ENCODE measurements around the gene CD34. TPM values are rescaled to one million over a fixed set of nuclear protein-coding genes. Genes with fewer than 3 reads are reported as not detected.

The CD34 gene
- total RNA-seq, 1 experiment from 2014 or later: 0.04 TPM

DNA sequence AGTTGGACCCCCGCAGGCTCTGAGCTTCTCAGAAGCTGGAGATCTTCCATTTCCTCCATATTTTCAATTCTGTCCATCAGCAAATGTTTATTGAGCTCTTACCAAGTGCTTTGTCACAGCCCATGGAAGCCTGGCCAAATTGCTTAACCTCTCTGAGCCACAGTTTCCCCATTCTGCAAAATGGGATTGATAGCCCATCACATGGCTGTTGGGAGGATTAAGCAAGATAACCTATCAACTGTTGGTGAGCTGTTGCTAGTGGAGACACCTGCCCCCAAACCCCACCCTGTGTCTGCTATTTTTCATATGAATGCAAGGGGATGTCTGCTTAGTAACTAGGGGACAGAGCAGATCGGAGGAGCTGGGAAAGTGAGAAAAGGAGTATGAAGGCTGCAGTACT lies 38.3 kb downstream of the CD34 start:
- H2AFZ ChIP-seq (ENCODE audit: low read length): no peak overlapping the region; the same call in 1 of the 2 replicates
- H3K27me3 ChIP-seq (ENCODE audit: low read length): no peaks in the 10 kb centered on the region
- H3K4me2 ChIP-seq (ENCODE audit: low read depth, low read length, poor library complexity, severe bottlenecking): peak overlapping the region; percentile 91
- DNase-seq: peak; percentile 68
- peak overlapping the region; percentile 96 for H3K27ac ChIP-seq (ENCODE audit: low read length)
- no peaks in the 10 kb centered on the region for H3K9me2 ChIP-seq (replicated peaks; ENCODE audit: insufficient read depth, low read length)
- H3K9me3 ChIP-seq (ENCODE audit: low read length): no peaks in the 10 kb centered on the region
- peak overlapping the region; percentile 60 for H3K4me3 ChIP-seq (ENCODE audit: low read length)
- H4K20me1 ChIP-seq (ENCODE audit: insufficient read depth, low read depth, low read length): no peaks in the 10 kb centered on the region
- no peaks in the 10 kb centered on the region for H3K36me3 ChIP-seq (ENCODE audit: insufficient read depth, low read length)
- H3K4me1 ChIP-seq (ENCODE audit: low read length): peaks cover 78% of the 10 kb centered on the region
- peak overlapping the region; percentile 73 for H3K9ac ChIP-seq (ENCODE audit: low read length)
- H3K79me2 ChIP-seq (ENCODE audit: low read length): peaks cover 21% of the 10 kb centered on the region

DNA sequence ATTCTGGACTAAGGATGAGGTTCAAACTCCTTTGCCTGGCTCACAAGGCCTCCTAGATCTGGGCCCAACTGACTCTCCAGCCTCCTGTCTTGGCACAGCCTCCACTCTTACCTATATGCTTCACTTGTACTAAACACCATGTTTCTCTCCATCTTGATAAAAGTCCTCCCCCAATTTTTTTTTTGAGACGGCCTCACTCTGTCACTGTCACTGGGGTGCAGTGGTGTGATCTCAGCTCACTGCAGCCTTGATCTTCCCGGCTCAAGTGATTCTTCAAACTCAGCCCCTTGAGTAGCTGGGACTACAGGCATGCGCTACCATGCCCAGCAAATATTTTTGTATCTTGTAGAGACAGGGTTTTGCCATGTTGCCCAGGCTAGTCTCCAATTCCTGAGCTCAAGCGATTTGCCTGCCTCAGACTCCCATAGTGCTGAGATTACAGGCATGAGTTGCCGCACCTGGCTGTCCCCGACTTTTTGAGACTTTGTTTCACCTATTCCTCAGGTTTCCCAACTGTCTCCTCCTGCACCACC lies 39.7 kb downstream of the CD34 start:
- Histone ChIP-seq H3K9me3 (ENCODE audit: low read length) (no peaks in the 10 kb centered on the region), H3K4me2 (ENCODE audit: low read depth, low read length, poor library complexity, severe bottlenecking) (peak overlapping the region; percentile 91), H3K4me1 (ENCODE audit: low read length) (peaks cover 87% of the 10 kb centered on the region), H3K79me2 (ENCODE audit: low read length) (peaks cover 35% of the 10 kb centered on the region), H3K27ac (ENCODE audit: low read length) (peak overlapping the region; percentile 96), H4K20me1 (ENCODE audit: insufficient read depth, low read depth, low read length) (no peaks in the 10 kb centered on the region), H3K27me3 (ENCODE audit: low read length) (no peaks in the 10 kb centered on the region), H2AFZ (ENCODE audit: low read length) (peak overlapping the region; percentile 65), H3K4me3 (ENCODE audit: low read length) (peak overlapping the region; percentile 38), H3K36me3 (ENCODE audit: insufficient read depth, low read length) (peaks cover 6% of the 10 kb centered on the region; the same call in 1 of the 2 replicates), H3K9ac (ENCODE audit: low read length) (peak overlapping the region; percentile 95), H3K9me2 (replicated peaks; ENCODE audit: insufficient read depth, low read length) (no peaks in the 10 kb centered on the region)
- peak; percentile 71 for DNase-seq

DNA sequence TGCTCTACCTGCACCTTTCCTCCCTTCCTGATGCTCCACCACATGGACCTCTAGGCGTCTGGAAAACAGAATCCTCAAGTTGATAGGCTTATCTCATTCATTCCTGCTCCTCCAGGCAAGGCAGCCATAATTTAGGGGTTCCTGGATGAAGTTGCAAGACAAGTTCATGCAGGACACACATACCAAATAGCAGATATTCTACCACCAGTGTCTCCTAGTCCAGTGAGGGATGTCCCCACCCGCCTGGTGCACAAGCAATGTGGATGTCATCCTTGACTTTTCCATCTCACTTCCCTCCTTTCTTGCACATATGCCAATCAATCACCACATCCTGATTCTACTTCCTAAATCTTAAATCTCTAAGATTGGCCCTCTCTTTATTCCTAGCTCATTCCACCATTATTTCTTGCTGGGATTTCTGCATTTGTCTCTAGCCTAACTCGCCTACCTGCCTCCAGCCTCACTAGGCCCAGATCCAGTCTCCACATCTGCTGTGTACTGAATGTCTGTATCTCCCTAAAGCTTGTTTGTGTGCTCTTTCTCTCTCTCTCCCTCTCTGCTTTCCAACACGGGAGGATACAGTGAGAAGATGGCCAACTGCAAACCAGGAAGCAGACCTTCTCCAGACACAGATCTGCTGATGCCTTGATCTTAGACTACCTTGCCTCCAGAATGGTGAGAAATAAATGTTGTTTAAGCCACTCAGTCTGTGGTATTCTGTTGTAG lies 40.5 kb downstream of the CD34 start:
- H3K9ac ChIP-seq (ENCODE audit: low read length): peak overlapping the region; percentile 95
- no peak for DNase-seq
- peaks cover 11% of the 10 kb centered on the region; the same call in 1 of the 2 replicates for H3K36me3 ChIP-seq (ENCODE audit: insufficient read depth, low read length)
- peak overlapping the region; percentile 96 for H3K27ac ChIP-seq (ENCODE audit: low read length)
- H3K4me1 ChIP-seq (ENCODE audit: low read length): peaks cover 87% of the 10 kb centered on the region
- peak overlapping the region; percentile 65; the same call in 1 of the 2 replicates for H2AFZ ChIP-seq (ENCODE audit: low read length)
- H3K9me2 ChIP-seq (replicated peaks; ENCODE audit: insufficient read depth, low read length): no peaks in the 10 kb centered on the region
- H3K4me2 ChIP-seq (ENCODE audit: low read depth, low read length, poor library complexity, severe bottlenecking): peak overlapping the region; percentile 91
- H3K9me3 ChIP-seq (ENCODE audit: low read length): no peaks in the 10 kb centered on the region
- peaks cover 41% of the 10 kb centered on the region for H3K79me2 ChIP-seq (ENCODE audit: low read length)
- H3K4me3 ChIP-seq (ENCODE audit: low read length): peak overlapping the region; percentile 38; the same call in 1 of the 2 replicates
- H4K20me1 ChIP-seq (ENCODE audit: insufficient read depth, low read depth, low read length): no peaks in the 10 kb centered on the region
- no peaks in the 10 kb centered on the region for H3K27me3 ChIP-seq (ENCODE audit: low read length)

DNA sequence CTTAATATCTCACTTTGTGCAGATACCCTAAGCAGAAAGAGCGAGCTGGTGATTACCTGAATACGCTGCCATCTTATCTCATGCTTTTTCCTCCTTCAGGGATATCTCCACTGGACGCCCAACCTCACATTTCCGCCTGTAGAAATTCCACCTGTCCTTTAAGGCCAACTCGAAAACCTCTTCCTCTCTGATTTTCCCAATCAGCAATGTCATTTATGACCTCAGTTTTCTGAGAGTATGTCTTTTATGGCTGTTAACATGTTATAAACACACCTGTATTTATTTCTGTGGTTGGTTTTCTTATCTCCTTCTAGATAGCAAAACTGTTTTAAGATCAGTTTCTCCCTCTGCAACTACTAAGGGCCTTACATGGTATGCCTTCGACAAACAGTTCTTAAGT lies 41.1 kb downstream of the CD34 start:
- Histone ChIP-seq H3K4me3 (ENCODE audit: low read length) (peak overlapping the region; percentile 87; the same call in 1 of the 2 replicates), H2AFZ (ENCODE audit: low read length) (peak overlapping the region; percentile 86), H3K9me2 (replicated peaks; ENCODE audit: insufficient read depth, low read length) (no peaks in the 10 kb centered on the region), H3K9me3 (ENCODE audit: low read length) (no peaks in the 10 kb centered on the region), H4K20me1 (ENCODE audit: insufficient read depth, low read depth, low read length) (no peaks in the 10 kb centered on the region), H3K4me1 (ENCODE audit: low read length) (peaks cover 90% of the 10 kb centered on the region), H3K27ac (ENCODE audit: low read length) (peak overlapping the region; percentile 96), H3K36me3 (ENCODE audit: insufficient read depth, low read length) (peaks cover 14% of the 10 kb centered on the region; the same call in 1 of the 2 replicates), H3K27me3 (ENCODE audit: low read length) (no peaks in the 10 kb centered on the region), H3K4me2 (ENCODE audit: low read depth, low read length, poor library complexity, severe bottlenecking) (peak overlapping the region; percentile 91), H3K9ac (ENCODE audit: low read length) (peak overlapping the region; percentile 95), H3K79me2 (ENCODE audit: low read length) (peaks cover 47% of the 10 kb centered on the region)
- DNase-seq: no peak

DNA sequence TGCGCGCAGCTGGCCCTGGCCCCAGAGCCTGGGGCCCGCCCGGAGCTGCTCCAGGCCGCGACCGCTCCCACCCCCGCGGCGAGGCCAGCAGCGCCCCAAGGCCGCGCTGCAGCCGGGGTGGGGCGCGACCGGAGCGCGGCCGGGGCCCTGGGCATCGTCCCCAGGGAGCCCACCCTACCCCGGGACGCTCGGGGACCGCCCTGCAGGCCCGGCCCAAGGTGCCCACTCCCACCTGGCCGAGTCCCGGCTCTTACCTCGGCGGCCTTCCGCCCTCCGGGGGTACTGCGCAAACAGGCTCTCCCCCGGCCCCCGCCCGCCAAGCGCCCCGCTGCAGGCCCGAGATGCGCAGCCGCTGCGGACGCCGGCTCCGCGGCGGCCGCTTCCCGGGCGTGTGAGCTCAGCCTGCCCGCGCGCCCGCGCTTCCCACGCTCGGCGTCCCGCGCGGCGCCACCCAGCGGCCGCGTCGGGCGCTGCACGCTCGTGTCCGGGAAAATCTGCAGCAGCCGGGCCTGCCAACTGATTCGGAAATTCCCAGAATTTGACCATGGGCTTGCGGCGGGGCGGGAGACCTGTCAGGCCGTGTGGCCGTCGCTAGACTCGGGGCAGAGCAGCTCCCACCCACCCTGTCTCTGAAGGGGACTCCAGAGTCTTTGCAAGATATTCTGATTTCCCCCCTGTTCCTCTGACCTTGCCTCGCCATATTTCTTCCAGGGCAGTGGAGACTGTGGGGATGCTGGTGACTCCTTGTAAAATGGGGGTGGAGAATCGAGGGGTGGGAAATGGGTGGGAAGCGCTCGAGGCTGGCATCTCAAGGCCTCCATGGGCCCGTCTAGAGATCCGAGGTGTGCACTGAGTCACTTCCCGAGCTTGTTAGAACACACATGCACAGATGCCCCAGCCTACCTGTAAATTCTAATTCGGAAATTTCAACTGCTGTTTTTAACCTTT lies 41.9 kb downstream of the CD34 start:
- no peaks in the 10 kb centered on the region for H3K27me3 ChIP-seq (ENCODE audit: low read length)
- H3K4me3 ChIP-seq (ENCODE audit: low read length): peak overlapping the region; percentile 87
- no peaks in the 10 kb centered on the region for H3K9me2 ChIP-seq (replicated peaks; ENCODE audit: insufficient read depth, low read length)
- H3K4me1 ChIP-seq (ENCODE audit: low read length): peaks cover 90% of the 10 kb centered on the region
- H2AFZ ChIP-seq (ENCODE audit: low read length): peak overlapping the region; percentile 86
- peak overlapping the region; percentile 95 for H3K9ac ChIP-seq (ENCODE audit: low read length)
- peaks cover 56% of the 10 kb centered on the region for H3K79me2 ChIP-seq (ENCODE audit: low read length)
- H3K4me2 ChIP-seq (ENCODE audit: low read depth, low read length, poor library complexity, severe bottlenecking): peak overlapping the region; percentile 91
- peaks cover 17% of the 10 kb centered on the region; the same call in 1 of the 2 replicates for H3K36me3 ChIP-seq (ENCODE audit: insufficient read depth, low read length)
- H4K20me1 ChIP-seq (ENCODE audit: insufficient read depth, low read depth, low read length): no peaks in the 10 kb centered on the region
- H3K9me3 ChIP-seq (ENCODE audit: low read length): no peaks in the 10 kb centered on the region
- H3K27ac ChIP-seq (ENCODE audit: low read length): peak overlapping the region; percentile 96
- peak; percentile 89 for DNase-seq

DNA sequence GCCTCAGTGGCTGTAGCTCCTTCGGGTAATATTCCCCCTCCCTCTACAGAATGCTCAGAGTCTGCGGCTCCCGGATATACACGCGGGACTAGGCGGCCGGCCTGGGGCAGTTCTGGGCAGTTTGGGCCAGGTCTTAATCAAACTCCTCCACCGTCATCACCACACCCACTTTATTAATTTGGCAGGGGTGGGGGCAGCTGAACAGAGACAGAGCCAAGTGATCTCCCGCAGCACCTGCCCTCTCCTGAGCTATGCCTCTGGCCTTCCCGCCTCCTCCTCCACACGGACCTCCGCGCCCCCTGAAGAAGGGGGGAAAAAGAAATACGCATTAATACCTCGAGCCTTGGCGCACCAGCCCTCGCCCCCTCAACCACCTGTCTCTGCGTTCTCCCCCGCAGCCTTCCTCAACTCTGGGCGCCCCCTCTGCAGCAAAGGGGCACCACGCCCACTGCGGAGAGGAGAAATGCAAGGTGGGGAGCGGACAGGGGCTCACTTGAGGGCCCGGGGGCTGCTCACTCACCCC lies 42.6 kb downstream of the CD34 start:
- no peaks in the 10 kb centered on the region for H4K20me1 ChIP-seq (ENCODE audit: insufficient read depth, low read depth, low read length)
- peaks cover 62% of the 10 kb centered on the region for H3K79me2 ChIP-seq (ENCODE audit: low read length)
- peak overlapping the region; percentile 91 for H3K4me2 ChIP-seq (ENCODE audit: low read depth, low read length, poor library complexity, severe bottlenecking)
- H3K9ac ChIP-seq (ENCODE audit: low read length): peak overlapping the region; percentile 95
- H3K4me3 ChIP-seq (ENCODE audit: low read length): peak overlapping the region; percentile 87
- H3K4me1 ChIP-seq (ENCODE audit: low read length): peaks cover 86% of the 10 kb centered on the region
- no peaks in the 10 kb centered on the region for H3K27me3 ChIP-seq (ENCODE audit: low read length)
- peak; percentile 60 for DNase-seq
- H3K9me3 ChIP-seq (ENCODE audit: low read length): no peaks in the 10 kb centered on the region
- H3K36me3 ChIP-seq (ENCODE audit: insufficient read depth, low read length): peaks cover 21% of the 10 kb centered on the region; the same call in 1 of the 2 replicates
- H2AFZ ChIP-seq (ENCODE audit: low read length): no peak overlapping the region
- no peaks in the 10 kb centered on the region for H3K9me2 ChIP-seq (replicated peaks; ENCODE audit: insufficient read depth, low read length)
- H3K27ac ChIP-seq (ENCODE audit: low read length): peak overlapping the region; percentile 70

DNA sequence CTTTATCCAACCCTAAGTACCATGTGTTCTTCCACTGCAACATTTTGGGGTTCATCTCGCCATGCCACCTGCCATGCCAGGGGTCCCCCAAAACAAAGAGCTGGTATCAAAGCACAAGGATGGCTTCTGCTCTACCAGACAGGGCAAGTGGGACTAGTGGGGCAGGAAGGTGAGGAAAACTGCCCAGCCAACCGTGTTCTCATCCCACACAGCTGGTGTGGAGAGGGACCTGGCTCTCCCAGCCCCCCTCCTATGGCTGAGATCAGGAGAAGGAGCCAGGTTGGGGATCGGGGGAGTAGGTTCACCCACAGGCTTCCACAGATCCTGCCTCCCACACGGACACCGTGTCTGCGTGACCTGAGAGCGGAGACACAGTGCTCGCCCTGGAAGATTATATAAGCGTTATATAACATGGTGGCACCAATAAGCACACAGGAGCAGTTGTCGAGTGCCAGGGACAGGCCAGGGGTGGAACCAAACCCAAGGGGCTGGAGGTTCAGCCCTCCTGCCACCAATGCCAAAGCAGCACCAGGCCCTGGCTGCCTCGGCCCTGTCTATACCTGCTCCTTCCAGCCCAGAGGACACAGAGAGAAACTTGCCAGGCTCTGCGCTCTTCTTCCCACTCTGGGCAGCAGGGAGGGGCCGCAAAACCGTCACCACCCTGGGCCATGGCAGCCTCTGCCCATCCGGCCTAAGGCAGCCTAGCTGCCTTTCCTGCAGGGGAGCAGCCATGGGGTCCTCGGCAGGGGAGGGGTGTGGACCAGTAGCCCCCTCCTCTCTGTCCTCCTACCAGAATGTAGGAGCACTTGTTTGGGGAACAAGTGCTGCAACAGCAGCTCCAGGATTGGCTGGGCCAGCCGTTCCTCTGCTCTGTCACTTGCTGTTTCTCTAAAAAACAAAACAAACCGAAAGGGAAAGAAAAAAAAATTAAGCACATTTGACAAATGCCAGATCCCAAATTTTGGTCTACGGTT lies 43.5 kb downstream of the CD34 start:
- Histone ChIP-seq H3K4me1 (ENCODE audit: low read length) (peaks cover 78% of the 10 kb centered on the region), H3K9me3 (ENCODE audit: low read length) (no peaks in the 10 kb centered on the region), H3K4me2 (ENCODE audit: low read depth, low read length, poor library complexity, severe bottlenecking) (peak overlapping the region; percentile 91), H3K4me3 (ENCODE audit: low read length) (peak overlapping the region; percentile 87), H2AFZ (ENCODE audit: low read length) (no peak overlapping the region), H3K9me2 (replicated peaks; ENCODE audit: insufficient read depth, low read length) (no peaks in the 10 kb centered on the region), H3K36me3 (ENCODE audit: insufficient read depth, low read length) (peaks cover 22% of the 10 kb centered on the region; the same call in 1 of the 2 replicates), H3K27ac (ENCODE audit: low read length) (peak overlapping the region; percentile 70), H4K20me1 (ENCODE audit: insufficient read depth, low read depth, low read length) (no peaks in the 10 kb centered on the region), H3K27me3 (ENCODE audit: low read length) (no peaks in the 10 kb centered on the region), H3K9ac (ENCODE audit: low read length) (peak overlapping the region; percentile 95), H3K79me2 (ENCODE audit: low read length) (peaks cover 70% of the 10 kb centered on the region)
- DNase-seq: no peak

Measured in Karpas-422 (cell line).